HepG2 (cell line): Measurements from ENCODE around the gene DNAJC5. TPM values are rescaled to one million over a fixed set of nuclear protein-coding genes. Genes with fewer than 3 reads are reported as not detected.
A peak's percentile ranks its signal among the peaks of the same experiment; 100 is the strongest.

Source experiments
- ATAC-seq: fragments of 200-7000 bp; cut with Tn5 transposase; 3 replicates; pipeline ENCODE4 v1.9.1; 2020; ENCODE audit warnings: mild to moderate bottlenecking, moderate library complexity
- BruUV-seq: library from RNA; stranded (reverse); fragments of 400-500 nt; replicated peaks from 2 replicates; lab custom pipeline; 2021; lab: Mats Ljungman, UMichigan
- CTCF ChIA-PET: fragments of 300-600 bp; formaldehyde crosslinking; extraction: SDS; loops from one replicate; lab custom pipeline; 2021; ENCODE audit warnings: low total read pairs, inconsistent platforms, low intra/inter-chr PET ratio; lab: Yijun Ruan, JAX
- POLR2A ChIA-PET: fragments of 350-600 bp; sonication (Branson Sonifier 250); formaldehyde crosslinking; loops from one replicate; lab custom pipeline; 2020; ENCODE audit warnings: antibody characterized with exemption, inconsistent platforms; lab: Yijun Ruan, JAX
- DNase-seq: peaks from one replicate; pipeline ENCODE4 v3.0.0-alpha.2; 2015; ENCODE audit warnings: low spot score
- FAIRE-seq: peaks from 3 replicates; lab custom pipeline; 2011; peaks lifted over from hg19 to GRCh38; lab: Jason Lieb, UNC
- H2AFZ ChIP-seq: one replicate; pipeline ENCODE4 v1.6.1; 2011; ENCODE audit warnings: low read length, inconsistent platforms
- H3K27ac ChIP-seq: fragments of 300-600 bp; 3 replicates; pipeline ENCODE4 v1.8.0; 2011; ENCODE audit warnings: mixed run types, mild to moderate bottlenecking, mixed read lengths, low read length, inconsistent platforms; ENCODE audit not compliant: insufficient read depth; ENCODE audit errors: extremely low read length
- H3K27me3 ChIP-seq, 2 experiments: fragments of 200-600 bp in 1 of 2; 2 replicates in 1 of 2; 3 replicates in 1 of 2; pipeline versions ENCODE4 v1.6.0 to v1.8.0; 2011; ENCODE audit warnings: low read length in 2 of 2, mild to moderate bottlenecking in 2 of 2, moderate library complexity in 2 of 2, inconsistent platforms in 1 of 2; ENCODE audit not compliant: insufficient read depth in 2 of 2, control insufficient read depth in 1 of 2
- H3K36me3 ChIP-seq, 2 experiments: fragments of 200-600 bp in 1 of 2; replicated peaks in 1 of 2; 2 replicates in 1 of 2; 3 replicates in 1 of 2; pipeline versions ENCODE4 v1.5.1 to v1.8.0; 2011; ENCODE audit warnings: low read length in 2 of 2, inconsistent platforms in 1 of 2; ENCODE audit not compliant: insufficient read depth in 2 of 2, control insufficient read depth in 1 of 2
- H3K4me1 ChIP-seq: 2 replicates; pipeline ENCODE4 v1.5.1; 2012; ENCODE audit warnings: low read length, inconsistent platforms; ENCODE audit not compliant: insufficient read depth
- H3K4me2 ChIP-seq: 2 replicates; pipeline ENCODE4 v1.6.0; 2011; ENCODE audit warnings: low read depth, low read length, inconsistent platforms
- H3K4me3 ChIP-seq, 3 experiments: fragments of 200-600 bp in 1 of 3; sonication (generic), shearing (Covaris generic) in 1 of 3; replicated peaks in 1 of 3; 2 replicates each; pipeline ENCODE4 v1.5.1; 2011 to 2016; ENCODE audit warnings: low read length in 3 of 3, inconsistent platforms in 2 of 3, low read depth in 2 of 3, mild to moderate bottlenecking in 2 of 3, control low read depth in 1 of 3, mixed read lengths in 1 of 3; ENCODE audit not compliant: insufficient read depth in 1 of 3
- H3K79me2 ChIP-seq: one replicate; pipeline ENCODE4 v1.6.1; 2011; ENCODE audit warnings: low read length, inconsistent platforms; ENCODE audit not compliant: insufficient read depth
- H3K9ac ChIP-seq: 2 replicates; pipeline ENCODE4 v1.6.0; 2011; ENCODE audit warnings: mild to moderate bottlenecking, low read depth, low read length, inconsistent platforms; ENCODE audit not compliant: insufficient read depth
- H3K9me3 ChIP-seq: 2 replicates; pipeline ENCODE4 v1.5.1; 2012; ENCODE audit warnings: mild to moderate bottlenecking, low read length
- H4K20me1 ChIP-seq: 2 replicates; pipeline ENCODE4 v1.6.0; 2011; ENCODE audit warnings: inconsistent platforms, mild to moderate bottlenecking, low read length, moderate library complexity; ENCODE audit not compliant: insufficient read depth
- CBFB ChIP-seq: sonication (generic); formaldehyde crosslinking; IDR thresholded peaks from 2 replicates; pipeline ENCODE4 v1.4.0; 2020; ENCODE audit warnings: missing genetic modification reagents
- CHCHD3 ChIP-seq: sonication (generic); formaldehyde crosslinking; IDR thresholded peaks from 2 replicates; pipeline ENCODE4 v1.8.0; 2022; ENCODE audit warnings: mild to moderate bottlenecking, missing genetic modification reagents, moderate library complexity
- CREB1 ChIP-seq, 2 experiments: fragments of 450-650 bp in 1 of 2; IDR thresholded peaks; 2 replicates each; pipeline ENCODE4 v1.6.1; 2016 to 2017; ENCODE audit warnings: control low read depth in 1 of 2, mild to moderate bottlenecking in 1 of 2, missing compliant biosample characterization in 1 of 2, missing genetic modification characterization in 1 of 2
- ESRRA ChIP-seq: sonication (generic); formaldehyde crosslinking; IDR thresholded peaks from 2 replicates; pipeline ENCODE4 v1.5.1; 2020; ENCODE audit warnings: mild to moderate bottlenecking, low read depth, missing genetic modification reagents
- FOXA1 ChIP-seq, 2 experiments: fragments of 450-650 bp in 1 of 2; sonication (generic) in 1 of 2; formaldehyde crosslinking in 1 of 2; IDR thresholded peaks; 2 replicates each; pipeline versions ENCODE4 v1.4.0 to v1.6.1; 2016 to 2020; ENCODE audit warnings: missing genetic modification reagents in 1 of 2
- FOXK1 ChIP-seq: sonication (generic); formaldehyde crosslinking; IDR thresholded peaks from 2 replicates; pipeline ENCODE4 v1.4.0; 2020; ENCODE audit warnings: low read depth, missing genetic modification reagents, borderline replicate concordance
- GFI1 ChIP-seq: sonication (generic); formaldehyde crosslinking; IDR thresholded peaks from 2 replicates; pipeline ENCODE4 v1.5.0; 2020; ENCODE audit warnings: missing genetic modification reagents, mild to moderate bottlenecking, borderline replicate concordance
- HOXD1 ChIP-seq: sonication (generic); formaldehyde crosslinking; IDR thresholded peaks from 2 replicates; pipeline ENCODE4 v1.5.0; 2020; ENCODE audit warnings: missing genetic modification reagents
- KLF15 ChIP-seq: sonication (generic); formaldehyde crosslinking; IDR thresholded peaks from 2 replicates; pipeline ENCODE4 v1.8.1; 2023; ENCODE audit warnings: borderline replicate concordance, mild to moderate bottlenecking, inconsistent platforms, missing genetic modification reagents, mixed read lengths
- MIER2 ChIP-seq: IDR thresholded peaks from 2 replicates; pipeline ENCODE4 v1.6.1; 2016; ENCODE audit warnings: missing biosample characterization, missing genetic modification reagents
- NBN ChIP-seq: fragments of 450-650 bp; conservative IDR thresholded peaks from 2 replicates; pipeline ENCODE4 v1.6.1; 2017
- NCOA2 ChIP-seq: sonication (generic); formaldehyde crosslinking; IDR thresholded peaks from 2 replicates; pipeline ENCODE4 v1.8.0; 2022; ENCODE audit warnings: inconsistent platforms
- NCOR1 ChIP-seq: fragments of 200-600 bp; sonication (generic); IDR thresholded peaks from 2 replicates; pipeline ENCODE4 v1.7.0; 2017; ENCODE audit warnings: antibody characterized with exemption, low read length, borderline replicate concordance
- PAWR ChIP-seq: sonication (generic); formaldehyde crosslinking; IDR thresholded peaks from 2 replicates; pipeline ENCODE4 v1.4.0; 2020; ENCODE audit warnings: missing genetic modification reagents, mild to moderate bottlenecking, borderline replicate concordance
- RAD21 ChIP-seq: fragments of 450-650 bp; formaldehyde crosslinking; IDR thresholded peaks from 2 replicates; pipeline ENCODE4 v1.5.0; 2020; ENCODE audit warnings: mild to moderate bottlenecking
- TBP ChIP-seq: sonication (generic); formaldehyde crosslinking; IDR thresholded peaks from 2 replicates; pipeline ENCODE4 v1.5.0; 2020; ENCODE audit warnings: missing genetic modification reagents
- ZBTB7A ChIP-seq: sonication (generic); formaldehyde crosslinking; IDR thresholded peaks from 2 replicates; pipeline ENCODE4 v1.8.0; 2022; ENCODE audit warnings: mild to moderate bottlenecking, missing genetic modification reagents
- ZNF282 ChIP-seq: fragments of 450-650 bp; IDR thresholded peaks from 2 replicates; pipeline ENCODE4 v1.6.1; 2018; ENCODE audit not compliant: partially characterized antibody
- ZNF296 ChIP-seq: sonication (generic); formaldehyde crosslinking; conservative IDR thresholded peaks from 2 replicates; pipeline ENCODE4 v1.5.0; 2020; ENCODE audit warnings: mild to moderate bottlenecking, missing genetic modification reagents
- ZNF607 ChIP-seq: sonication (generic); formaldehyde crosslinking; IDR thresholded peaks from 2 replicates; pipeline ENCODE4 v1.5.1; 2020; ENCODE audit warnings: missing genetic modification reagents, mild to moderate bottlenecking, borderline replicate concordance
- ZNF773 ChIP-seq: sonication (generic); formaldehyde crosslinking; IDR thresholded peaks from 2 replicates; pipeline ENCODE4 v1.4.0; 2020; ENCODE audit warnings: missing genetic modification reagents, borderline replicate concordance
- WGBS: methylation state at CpG from one replicate; pipeline ENCODE4 v1.1.6; 2017; ENCODE audit warnings: low lambda C conversion rate; 5-methylcytosine and 5-hydroxymethylcytosine counted together
- in situ Hi-C: cut with HindIII; loops from 2 replicates; pipeline ENCODE4 v1.10.0; 2017; ENCODE audit warnings: low pct_unique_long_range_greater_than_20kb; ENCODE audit not compliant: extremely low pct_ligation_motif_present
- intact Hi-C: fragments of 100-400 bp; cut with micrococcal nuclease; formaldehyde crosslinking; loops from one replicate; pipeline ENCODE4 v1.10.0; 2022; ENCODE audit not compliant: unreplicated experiment
- polyA plus RNA-seq, 8 experiments: library from polyadenylated mRNA; depleted of rRNA in 3 of 8; stranded (reverse) in 7 of 8; unstranded in 1 of 8; fragments of >200 nt; fragmentation: Illumina TruSeq in 4 of 8; extraction: Trizol in 4 of 8; gene quantifications; 2 replicates each; pipeline versions ENCODE4 v1.2.1 to v1.2.3, GENCODE V29; 2011 to 2016; ENCODE audit warnings: low read depth in 4 of 8, missing spikeins in 1 of 8, mixed read lengths in 1 of 8; ENCODE audit not compliant: insufficient read depth in 1 of 8
- total RNA-seq, 5 experiments: library from RNA; depleted of rRNA; stranded (reverse); fragments of >200 nt; fragmentation: Illumina TruSeq; extraction: Trizol; gene quantifications; 2 replicates each; pipeline ENCODE4 v1.2.3, GENCODE V29; 2016; ENCODE audit warnings: low read depth in 1 of 5
- TF ChIP-seq, protein P1 (sequence below): sonication (generic); formaldehyde crosslinking; conservative IDR thresholded peaks from 2 replicates; pipeline ENCODE4 v1.5.0; 2020; ENCODE audit warnings: missing genetic modification reagents
- TF ChIP-seq, protein P2 (sequence below): sonication (generic); formaldehyde crosslinking; IDR thresholded peaks from 2 replicates; pipeline ENCODE4 v1.8.0; 2022; ENCODE audit warnings: mild to moderate bottlenecking, missing genetic modification reagents, moderate library complexity
- TF ChIP-seq, protein P3 (sequence below): sonication (generic); formaldehyde crosslinking; IDR thresholded peaks from 2 replicates; pipeline ENCODE4 v1.4.0; 2020; ENCODE audit warnings: missing genetic modification reagents

The DNAJC5 gene
- total and polyA plus RNA-seq, 2 of the 13 experiments (the other 11 are each of a cell fraction or from before 2014, with no cell fraction given) = 42.8 to 64.5 TPM

DNA sequence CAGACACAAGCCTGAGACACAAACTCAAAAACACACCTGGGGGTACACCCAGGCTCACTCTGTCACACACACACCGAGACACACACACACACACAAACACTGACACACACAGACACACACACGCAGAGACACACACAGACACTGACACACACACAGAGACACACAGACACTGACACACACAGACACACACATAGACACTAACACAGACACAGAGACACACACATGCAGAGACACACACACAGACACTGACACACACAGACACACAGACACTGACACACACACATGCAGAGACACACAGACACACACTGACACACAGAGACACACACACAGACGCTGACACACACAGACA, 48.1 kb upstream of the DNAJC5 start:
- CTCF ChIA-PET = no interaction called here
- peak overlapping the region; percentile 66 for H3K4me2 ChIP-seq
- intact Hi-C loops = loop anchor here (1.0 kb wide), 1 partner anchor 12 kb away; no protein-coding TSS in a partner anchor
- TF ChIP-seq, protein P1, sequence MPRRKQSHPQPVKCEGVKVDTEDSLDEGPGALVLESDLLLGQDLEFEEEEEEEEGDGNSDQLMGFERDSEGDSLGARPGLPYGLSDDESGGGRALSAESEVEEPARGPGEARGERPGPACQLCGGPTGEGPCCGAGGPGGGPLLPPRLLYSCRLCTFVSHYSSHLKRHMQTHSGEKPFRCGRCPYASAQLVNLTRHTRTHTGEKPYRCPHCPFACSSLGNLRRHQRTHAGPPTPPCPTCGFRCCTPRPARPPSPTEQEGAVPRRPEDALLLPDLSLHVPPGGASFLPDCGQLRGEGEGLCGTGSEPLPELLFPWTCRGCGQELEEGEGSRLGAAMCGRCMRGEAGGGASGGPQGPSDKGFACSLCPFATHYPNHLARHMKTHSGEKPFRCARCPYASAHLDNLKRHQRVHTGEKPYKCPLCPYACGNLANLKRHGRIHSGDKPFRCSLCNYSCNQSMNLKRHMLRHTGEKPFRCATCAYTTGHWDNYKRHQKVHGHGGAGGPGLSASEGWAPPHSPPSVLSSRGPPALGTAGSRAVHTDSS (CRISPR knock-in tag) = no peak
- TF ChIP-seq ZNF296 (CRISPR knock-in tag) (0 out of 2 replicates have a peak, but pooled peaks have one; percentile 45), TBP (no peak), RAD21 (no peak), ZNF773 (CRISPR knock-in tag) (no peak), CHCHD3 (CRISPR knock-in tag) (0 out of 2 replicates have a peak, but pooled peaks have one; percentile 77), NCOA2 (no peak), ZNF282 (peak; percentile 98), CBFB (CRISPR knock-in tag) (no peak), FOXA1 (IDR thresholded peaks at IDR 0.05) (peak; percentile 62), FOXA1 (CRISPR knock-in tag; IDR thresholded peaks at IDR 0.05) (no peak), FOXK1 (CRISPR knock-in tag) (no peak), GFI1 (no peak), NBN (peak; percentile 98; the same call in 1 of the 2 replicates), ZBTB7A (CRISPR knock-in tag) (no peak), CREB1 (IDR thresholded peaks at IDR 0.05) (peak; percentile 58; the same call in 1 of the 2 replicates), CREB1 (CRISPR knock-in tag; IDR thresholded peaks at IDR 0.05) (no peak), KLF15 (no peak), MIER2 (CRISPR knock-in tag) (no peak), PAWR (CRISPR knock-in tag) (no peak), ZNF607 (CRISPR knock-in tag) (no peak), NCOR1 (no peak), ESRRA (CRISPR knock-in tag) (no peak), HOXD1 (no peak)
- TF ChIP-seq, protein P2, sequence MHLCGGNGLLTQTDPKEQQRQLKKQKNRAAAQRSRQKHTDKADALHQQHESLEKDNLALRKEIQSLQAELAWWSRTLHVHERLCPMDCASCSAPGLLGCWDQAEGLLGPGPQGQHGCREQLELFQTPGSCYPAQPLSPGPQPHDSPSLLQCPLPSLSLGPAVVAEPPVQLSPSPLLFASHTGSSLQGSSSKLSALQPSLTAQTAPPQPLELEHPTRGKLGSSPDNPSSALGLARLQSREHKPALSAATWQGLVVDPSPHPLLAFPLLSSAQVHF (CRISPR knock-in tag) = no peak
- TF ChIP-seq, protein P3, sequence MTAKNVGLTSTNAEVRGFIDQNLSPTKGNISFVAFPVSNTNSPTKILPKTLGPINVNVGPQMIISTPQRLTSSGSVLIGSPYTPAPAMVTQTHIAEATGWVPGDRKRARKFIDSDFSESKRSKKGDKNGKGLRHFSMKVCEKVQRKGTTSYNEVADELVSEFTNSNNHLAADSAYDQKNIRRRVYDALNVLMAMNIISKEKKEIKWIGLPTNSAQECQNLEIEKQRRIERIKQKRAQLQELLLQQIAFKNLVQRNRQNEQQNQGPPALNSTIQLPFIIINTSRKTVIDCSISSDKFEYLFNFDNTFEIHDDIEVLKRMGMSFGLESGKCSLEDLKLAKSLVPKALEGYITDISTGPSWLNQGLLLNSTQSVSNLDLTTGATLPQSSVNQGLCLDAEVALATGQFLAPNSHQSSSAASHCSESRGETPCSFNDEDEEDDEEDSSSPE (CRISPR knock-in tag) = no peak

More for the DNA sequence above, 48.1 kb upstream of the DNAJC5 start:
- Histone ChIP-seq H4K20me1 (no peaks in the 10 kb centered on the region), H2AFZ (no peak overlapping the region), H3K4me1 (peaks cover 41% of the 10 kb centered on the region), H3K4me3 (peak overlapping the region in 2 of 3 experiments; percentile 30 to 71; a peak in 4 of 6 replicates), H3K9ac (peak overlapping the region; percentile 9; the same call in 1 of the 2 replicates), H3K36me3 (no peaks in the 10 kb centered on the region), H3K27ac (no peak overlapping the region), H3K79me2 (no peaks in the 10 kb centered on the region), H3K27me3 (peaks cover 12 to 39% of the 10 kb centered on the region in 2 experiments), H3K9me3 (no peaks in the 10 kb centered on the region)
- WGBS = 28% methylated on average over 3 of the region's 3 CpGs
- DNase-seq (no peak), ATAC-seq (no peak), FAIRE-seq (peak; percentile 92)
- BruUV-seq = no TSS peak
- POLR2A ChIA-PET = interaction anchor here (1.0 to 3.7 kb wide), 5 partner anchors 9 to 18 kb away, joined by 4 to 29 read pairs (median 6); partner anchors contain the start of genes ABHD16B and TPD52L2
- in situ Hi-C loops = no loop called here
